RWPE2 (cell line): Measurements from ENCODE around the gene HS3ST3A1.

Experiments used
- ATAC-seq: fragments of 200-7000 bp; cut with Tn5 transposase; 3 replicates; pipeline ENCODE4 v1.9.1; 2021; ENCODE audit warnings: low read depth
- DNase-seq: peaks from one replicate; pipeline ENCODE4 v3.0.0-alpha.2; 2020; ENCODE audit warnings: low spot score
- H3K27ac ChIP-seq: fragments of 450-650 bp; 2 replicates; pipeline ENCODE4 v1.5.1; 2017; ENCODE audit warnings: mild to moderate bottlenecking; ENCODE audit not compliant: poor library complexity, severe bottlenecking
- H3K27me3 ChIP-seq: fragments of 250-450 bp; sonication (Bioruptor Pico); 2 replicates; pipeline ENCODE4 v1.5.1; 2021; ENCODE audit warnings: mild to moderate bottlenecking, moderate library complexity; ENCODE audit not compliant: insufficient read depth, poor library complexity, severe bottlenecking
- H3K36me3 ChIP-seq: fragments of 250-450 bp; sonication (Bioruptor Pico); 2 replicates; pipeline ENCODE4 v1.5.1; 2020; ENCODE audit warnings: low read depth, mild to moderate bottlenecking, moderate library complexity
- H3K4me1 ChIP-seq: fragments of 250-450 bp; sonication (Bioruptor Pico); 2 replicates; pipeline ENCODE4 v1.5.1; 2021; ENCODE audit warnings: mild to moderate bottlenecking, moderate library complexity; ENCODE audit not compliant: insufficient read depth, poor library complexity, severe bottlenecking
- H3K4me3 ChIP-seq: fragments of 250-450 bp; sonication (Bioruptor Pico); 2 replicates; pipeline ENCODE4 v1.5.1; 2021; ENCODE audit warnings: mild to moderate bottlenecking, moderate library complexity; ENCODE audit not compliant: severe bottlenecking
- H3K9me3 ChIP-seq: fragments of 250-450 bp; sonication (Bioruptor Pico); 2 replicates; pipeline ENCODE4 v1.5.1; 2021; ENCODE audit warnings: mild to moderate bottlenecking, moderate library complexity; ENCODE audit not compliant: severe bottlenecking
- CTCF ChIP-seq: fragments of 450-650 bp; IDR thresholded peaks from one replicate; pipeline ENCODE4 v1.5.1; 2017; ENCODE audit warnings: mild to moderate bottlenecking, moderate library complexity; ENCODE audit not compliant: poor library complexity, severe bottlenecking

HS3ST3A1 gene

GRCh38 chr17:13480877-13481276 is 120.9 kb downstream of the HS3ST3A1 start:
- H3K27ac ChIP-seq: no peak overlapping the region
- H3K4me1 ChIP-seq: no peaks in the 10 kb centered on the region
- H3K4me3 ChIP-seq: no peak overlapping the region
- peaks cover 3% of the 10 kb centered on the region for H3K9me3 ChIP-seq
- no peak for TF ChIP-seq CTCF
- H3K27me3 ChIP-seq: no peaks in the 10 kb centered on the region
- no peaks in the 10 kb centered on the region for H3K36me3 ChIP-seq
- DNase-seq: no peak
- ATAC-seq: no peak

DNA sequence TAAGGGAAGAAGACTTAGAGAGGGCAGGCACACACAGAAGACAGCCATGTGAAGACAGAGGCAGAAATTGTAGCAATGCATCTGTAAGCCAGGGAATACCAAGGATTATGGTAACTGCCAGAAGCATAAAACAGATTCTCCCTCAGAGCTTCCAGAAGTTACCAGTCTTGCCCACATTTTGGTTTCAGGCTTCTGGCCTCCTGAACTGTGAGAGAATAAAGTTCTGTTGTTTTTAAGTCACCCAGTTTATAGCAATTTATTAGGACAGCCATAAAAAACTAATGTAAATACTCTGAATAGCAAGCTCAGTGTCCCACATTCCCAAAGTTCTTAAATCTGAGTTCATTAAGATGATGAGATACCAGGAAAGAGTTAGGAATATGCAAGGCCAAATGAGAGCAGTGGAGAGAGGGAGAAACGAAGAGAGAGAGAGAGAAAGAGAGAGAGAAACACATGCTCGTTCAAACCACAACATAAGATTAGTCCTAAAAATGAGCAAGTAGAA is 123.4 kb downstream of the HS3ST3A1 start:
- no peaks in the 10 kb centered on the region for H3K27me3 ChIP-seq
- DNase-seq (no peak), ATAC-seq (no peak)
- H3K4me3 ChIP-seq: no peak overlapping the region
- H3K9me3 ChIP-seq: peaks cover 3% of the 10 kb centered on the region
- TF ChIP-seq CTCF: no peak
- H3K36me3 ChIP-seq: no peaks in the 10 kb centered on the region
- H3K27ac ChIP-seq: no peak overlapping the region
- no peaks in the 10 kb centered on the region for H3K4me1 ChIP-seq

DNA sequence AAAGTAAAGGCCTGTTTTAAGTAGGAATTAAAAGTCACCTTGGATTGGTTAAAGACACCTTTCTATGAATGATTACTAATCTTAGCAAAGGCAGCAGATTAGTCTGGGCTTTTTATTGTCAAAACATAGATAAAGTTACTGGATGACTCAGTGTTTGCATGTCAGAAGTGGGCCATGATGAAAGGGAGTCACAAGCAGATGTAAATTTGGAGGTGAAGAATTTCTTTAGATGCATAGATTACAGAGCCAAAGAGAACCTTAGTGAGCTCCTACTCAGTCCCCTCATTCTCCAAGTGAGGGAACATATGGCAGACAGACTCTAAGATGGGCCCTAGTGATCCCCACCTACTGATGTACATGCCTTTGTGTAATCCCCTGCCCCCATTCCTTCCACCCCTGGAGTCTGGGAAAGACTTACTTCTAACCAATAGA is 124.5 kb downstream of the HS3ST3A1 start:
- Histone ChIP-seq H3K36me3 (no peaks in the 10 kb centered on the region), H3K27ac (no peak overlapping the region), H3K4me3 (no peak overlapping the region), H3K27me3 (no peaks in the 10 kb centered on the region), H3K9me3 (peaks cover 3% of the 10 kb centered on the region), H3K4me1 (no peaks in the 10 kb centered on the region)
- no peak for TF ChIP-seq CTCF
- ATAC-seq: peak; percentile 61; the same call in 2 of the 3 replicates
- DNase-seq: no peak

DNA sequence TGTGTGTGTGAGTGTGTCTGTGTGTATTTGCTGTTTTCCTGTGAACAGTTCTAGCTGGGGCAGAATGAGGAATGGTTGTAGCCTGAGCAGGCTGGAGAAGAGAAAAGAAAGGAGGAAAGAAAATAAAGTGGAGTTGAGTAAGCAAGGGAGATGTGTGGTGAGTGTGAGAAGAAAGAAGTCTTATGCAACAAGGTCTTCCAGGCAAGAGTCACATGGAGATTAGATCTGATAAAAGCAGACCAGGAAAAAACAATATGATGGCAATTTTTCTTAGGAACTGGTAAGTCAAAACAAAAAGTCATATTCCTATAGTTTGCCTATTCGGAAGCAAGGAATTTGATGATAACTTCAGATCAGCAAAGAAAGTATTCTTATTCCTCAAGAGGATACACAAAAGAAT is 125.0 kb downstream of the HS3ST3A1 start:
- peaks cover 3% of the 10 kb centered on the region for H3K9me3 ChIP-seq
- ATAC-seq (no peak), DNase-seq (no peak)
- H3K27me3 ChIP-seq: no peaks in the 10 kb centered on the region
- H3K4me3 ChIP-seq: no peak overlapping the region
- no peaks in the 10 kb centered on the region for H3K4me1 ChIP-seq
- no peak for TF ChIP-seq CTCF
- no peaks in the 10 kb centered on the region for H3K36me3 ChIP-seq
- H3K27ac ChIP-seq: no peak overlapping the region

DNA sequence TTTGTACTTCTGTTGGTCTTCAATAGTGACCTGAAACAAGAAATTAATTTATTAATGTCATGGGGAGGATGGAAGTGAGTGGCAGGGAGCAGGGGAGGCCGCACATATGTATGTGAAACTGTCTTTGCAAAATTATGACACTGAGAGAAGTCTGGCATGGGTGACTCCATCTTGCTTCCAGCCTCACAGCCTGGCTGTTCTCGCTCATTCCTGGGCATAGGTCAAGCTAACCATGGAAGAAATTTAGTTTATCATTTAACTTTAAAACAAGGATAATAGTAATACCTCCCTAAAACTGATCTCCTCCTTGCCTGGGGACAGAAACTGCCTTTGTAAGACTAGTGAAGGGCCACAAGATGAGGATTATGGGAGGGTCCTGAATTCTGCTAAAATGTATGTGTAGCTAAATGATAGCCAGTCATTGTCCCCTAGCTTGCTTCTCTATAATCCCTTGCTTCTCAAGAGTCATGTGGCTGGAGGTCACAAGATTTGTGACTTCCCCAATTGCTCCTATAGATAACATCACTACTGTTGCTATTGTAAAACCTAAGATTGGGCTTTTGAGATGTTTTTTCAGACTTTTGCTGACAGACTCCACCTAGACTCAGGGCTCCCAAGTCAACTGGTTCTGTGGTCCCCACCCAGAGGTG is 126.0 kb downstream of the HS3ST3A1 start:
- H3K27ac ChIP-seq: no peak overlapping the region
- TF ChIP-seq CTCF: no peak
- DNase-seq: no peak
- no peak for ATAC-seq
- no peaks in the 10 kb centered on the region for H3K27me3 ChIP-seq
- no peak overlapping the region for H3K4me3 ChIP-seq
- H3K36me3 ChIP-seq: no peaks in the 10 kb centered on the region
- no peaks in the 10 kb centered on the region for H3K4me1 ChIP-seq
- H3K9me3 ChIP-seq: peaks cover 3% of the 10 kb centered on the region
